G401 (cell line): Measurements from ENCODE around the gene SSRP1. TPM values are rescaled to one million over a fixed set of nuclear protein-coding genes. Genes with fewer than 3 reads are reported as not detected.

ENCODE experiments used
- DNase-seq: peaks from one replicate; pipeline ENCODE4 v3.0.0-alpha.2; 2015; ENCODE audit warnings: low spot score
- in situ Hi-C: cut with HindIII; loops from 2 replicates; pipeline ENCODE4 v1.10.0; 2016; ENCODE audit warnings: low sequenced_read_pairs, mixed read lengths
- total RNA-seq: library from RNA; depleted of rRNA; stranded (reverse); fragments of >200 nt; shearing (Covaris generic); gene quantifications from 2 replicates; pipeline ENCODE4 v1.2.3, GENCODE V29; 2014; rRNA removed

SSRP1 gene, protein sequence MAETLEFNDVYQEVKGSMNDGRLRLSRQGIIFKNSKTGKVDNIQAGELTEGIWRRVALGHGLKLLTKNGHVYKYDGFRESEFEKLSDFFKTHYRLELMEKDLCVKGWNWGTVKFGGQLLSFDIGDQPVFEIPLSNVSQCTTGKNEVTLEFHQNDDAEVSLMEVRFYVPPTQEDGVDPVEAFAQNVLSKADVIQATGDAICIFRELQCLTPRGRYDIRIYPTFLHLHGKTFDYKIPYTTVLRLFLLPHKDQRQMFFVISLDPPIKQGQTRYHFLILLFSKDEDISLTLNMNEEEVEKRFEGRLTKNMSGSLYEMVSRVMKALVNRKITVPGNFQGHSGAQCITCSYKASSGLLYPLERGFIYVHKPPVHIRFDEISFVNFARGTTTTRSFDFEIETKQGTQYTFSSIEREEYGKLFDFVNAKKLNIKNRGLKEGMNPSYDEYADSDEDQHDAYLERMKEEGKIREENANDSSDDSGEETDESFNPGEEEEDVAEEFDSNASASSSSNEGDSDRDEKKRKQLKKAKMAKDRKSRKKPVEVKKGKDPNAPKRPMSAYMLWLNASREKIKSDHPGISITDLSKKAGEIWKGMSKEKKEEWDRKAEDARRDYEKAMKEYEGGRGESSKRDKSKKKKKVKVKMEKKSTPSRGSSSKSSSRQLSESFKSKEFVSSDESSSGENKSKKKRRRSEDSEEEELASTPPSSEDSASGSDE
- 194 and 208 TPM in 2 replicates for total RNA-seq

DNA sequence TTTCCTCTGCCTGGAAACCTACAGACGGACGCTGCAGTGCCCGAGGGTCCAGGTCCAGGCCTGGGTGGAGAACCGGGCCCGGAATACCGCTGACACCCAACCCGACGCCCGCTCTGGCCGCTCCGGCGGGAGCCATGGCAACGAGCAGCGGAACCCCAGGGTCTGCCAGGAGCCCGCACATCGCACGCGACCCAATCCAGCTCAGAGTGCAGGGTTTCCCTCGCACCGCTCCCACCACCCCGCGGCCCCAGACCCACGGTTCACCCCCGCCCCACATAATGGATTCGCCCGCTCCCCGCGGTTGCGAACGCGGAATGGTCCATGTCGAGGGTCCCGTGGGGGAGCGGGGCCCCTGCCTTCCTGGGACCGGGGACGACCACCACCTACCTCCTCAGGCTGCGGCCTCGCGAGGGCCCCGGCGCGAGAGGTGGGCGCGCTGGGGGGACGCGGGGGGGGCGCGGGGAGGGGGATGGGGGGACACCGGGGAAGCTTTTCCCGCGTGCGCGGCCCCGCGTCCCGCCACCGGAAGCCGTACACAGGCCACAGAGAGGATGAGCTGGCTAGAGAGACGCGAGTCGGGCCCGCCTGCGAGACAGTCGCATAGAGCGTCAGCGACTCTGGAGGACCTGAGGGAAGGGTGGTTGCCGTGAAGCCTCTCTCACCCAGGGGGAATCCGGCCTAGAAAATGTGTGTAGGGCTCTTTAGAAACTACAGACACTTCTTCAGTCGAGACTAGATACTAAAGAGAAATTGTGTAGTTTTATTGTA is at the start of gene SSRP1:
Gene SSRP1 (minus strand): TSS at position 550 of the 768 bp plus-strand sequence. CDS start 771 bp downstream, outside the sequence.
- in situ Hi-C loops: no loop called here
- peak; percentile 93 for DNase-seq

DNA sequence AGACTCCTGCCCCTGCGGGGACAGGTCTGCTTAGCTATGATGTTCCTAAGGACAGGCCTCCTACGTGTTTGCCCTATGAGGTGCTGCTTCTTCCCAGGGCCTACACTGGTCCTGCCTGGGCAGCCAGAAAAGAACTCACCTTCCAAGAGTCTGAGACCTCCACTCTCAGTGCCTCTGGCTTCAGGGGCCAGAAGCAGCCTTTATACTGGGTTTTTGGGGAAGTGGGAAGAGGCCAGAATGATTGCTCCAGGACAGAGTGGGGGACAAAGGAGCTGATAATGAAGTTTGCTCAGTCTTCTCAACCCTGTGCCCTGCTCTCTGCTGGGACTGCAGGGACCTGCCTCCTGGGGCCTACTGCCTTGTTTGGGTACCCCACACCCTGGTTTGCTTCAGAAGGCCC is 45.3 kb upstream of the SSRP1 start, which contains the start of gene PRG3:
Gene PRG3 (minus strand): TSS at position 176 of the 400 bp plus-strand sequence. CDS start 442 bp downstream, outside the sequence.
- in situ Hi-C loops: no loop called here
- DNase-seq: no peak

DNA sequence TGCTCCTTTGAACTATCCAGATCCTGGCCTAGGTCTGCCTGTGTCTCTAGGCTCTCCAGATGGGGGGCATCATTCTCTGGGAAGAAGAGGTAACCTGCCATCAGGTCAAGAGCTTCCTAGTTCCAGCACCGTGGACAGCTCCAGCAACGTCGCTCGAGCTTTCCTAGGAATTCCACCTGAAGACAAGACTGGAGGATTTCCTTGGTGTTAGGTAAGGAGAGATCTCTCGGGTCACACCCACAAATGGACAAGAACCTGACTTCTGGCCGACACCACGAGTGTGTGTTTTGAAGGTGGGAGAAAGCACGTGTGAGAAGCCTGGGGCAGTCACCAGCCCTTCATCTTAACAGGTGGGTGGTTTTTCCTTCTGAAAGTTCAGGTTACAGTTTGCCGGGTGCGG is 44.0 kb upstream of the SSRP1 start:
- no peak for DNase-seq
- in situ Hi-C loops: no loop called here

DNA sequence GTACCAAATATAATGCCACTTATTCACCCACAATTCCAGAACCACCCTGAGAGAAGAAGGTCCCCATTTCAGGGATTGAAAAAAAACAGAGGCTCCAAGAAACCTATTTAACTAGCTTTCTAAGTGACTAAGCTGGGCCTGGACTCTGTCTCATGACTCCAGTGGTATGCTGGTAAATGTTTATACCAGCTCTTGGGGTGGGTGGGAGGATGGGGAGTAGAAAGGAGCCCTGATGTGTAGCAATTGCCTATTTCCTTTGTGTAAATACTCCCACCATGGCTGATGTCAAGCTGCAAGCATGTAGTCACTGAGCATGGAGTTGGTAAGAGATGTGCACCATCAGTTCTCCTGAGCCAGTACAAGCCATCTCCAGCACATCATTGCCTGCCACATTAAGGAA is 42.5 kb upstream of the SSRP1 start:
- DNase-seq: no peak
- in situ Hi-C loops: no loop called here

DNA sequence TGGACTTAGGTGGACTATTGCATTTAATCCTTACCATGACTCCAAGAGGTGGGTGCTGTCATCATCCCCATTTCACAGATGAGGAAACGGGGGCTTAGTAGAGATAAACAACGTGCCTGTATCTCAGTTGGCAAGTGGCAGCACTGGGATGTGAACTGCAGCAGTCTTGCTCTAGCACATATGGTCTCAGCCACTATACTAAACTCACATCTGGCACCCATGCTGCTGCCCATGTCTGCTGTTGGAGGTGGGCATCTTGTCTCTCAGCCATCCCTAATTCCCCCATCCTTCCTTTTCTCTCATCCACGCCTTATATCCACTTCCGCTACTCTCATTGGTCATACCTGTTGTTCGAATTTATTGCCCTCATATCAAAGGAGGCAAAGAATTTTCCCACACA is 41.4 kb upstream of the SSRP1 start:
- in situ Hi-C loops: no loop called here
- no peak for DNase-seq

DNA sequence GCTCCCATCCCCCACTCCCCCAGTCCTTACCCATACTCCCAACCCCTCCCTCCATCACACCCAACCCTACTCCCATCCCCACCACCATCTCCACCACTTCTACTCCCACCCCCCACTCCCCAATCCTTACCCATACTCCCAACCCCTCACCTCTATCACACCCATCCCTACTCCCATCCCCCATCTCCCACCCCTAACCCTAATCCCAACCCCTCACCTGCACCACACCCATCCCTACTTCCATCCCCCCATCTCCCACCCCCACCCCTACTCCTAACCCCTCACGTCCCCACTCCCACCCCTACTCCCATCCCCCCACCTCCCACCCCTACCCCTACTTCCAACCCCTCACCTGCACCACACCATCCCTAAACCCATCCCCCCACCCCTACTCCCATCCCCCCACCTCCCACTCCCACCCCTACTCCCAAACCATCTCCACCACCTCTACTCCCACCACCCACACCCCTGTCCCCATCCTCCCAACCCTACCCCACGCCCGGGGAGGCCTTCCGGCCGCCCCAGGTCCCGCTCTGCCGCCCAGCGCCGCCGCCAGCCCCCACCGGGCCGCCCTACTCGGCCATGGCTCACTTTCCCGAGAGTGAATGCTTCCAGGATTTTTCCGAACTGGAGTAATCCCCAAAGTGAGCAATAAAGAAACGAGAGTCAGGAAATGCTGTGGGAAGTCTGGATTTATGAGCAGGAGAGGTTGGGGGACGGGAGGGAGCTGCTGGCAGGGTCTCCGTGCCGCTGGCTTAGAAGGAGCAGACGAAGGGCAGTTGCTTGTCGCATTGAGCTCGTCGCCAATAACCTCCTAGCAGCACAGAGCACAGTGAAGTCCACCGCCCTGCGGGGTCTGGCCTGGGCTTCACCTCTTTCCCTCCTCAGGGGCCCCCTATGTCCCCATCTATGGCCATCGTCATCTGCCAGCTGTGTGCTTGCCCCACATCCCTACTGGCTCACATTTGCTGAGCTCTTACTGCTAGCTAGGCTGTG is 40.7 kb upstream of the SSRP1 start:
- in situ Hi-C loops: no loop called here
- no peak for DNase-seq

DNA sequence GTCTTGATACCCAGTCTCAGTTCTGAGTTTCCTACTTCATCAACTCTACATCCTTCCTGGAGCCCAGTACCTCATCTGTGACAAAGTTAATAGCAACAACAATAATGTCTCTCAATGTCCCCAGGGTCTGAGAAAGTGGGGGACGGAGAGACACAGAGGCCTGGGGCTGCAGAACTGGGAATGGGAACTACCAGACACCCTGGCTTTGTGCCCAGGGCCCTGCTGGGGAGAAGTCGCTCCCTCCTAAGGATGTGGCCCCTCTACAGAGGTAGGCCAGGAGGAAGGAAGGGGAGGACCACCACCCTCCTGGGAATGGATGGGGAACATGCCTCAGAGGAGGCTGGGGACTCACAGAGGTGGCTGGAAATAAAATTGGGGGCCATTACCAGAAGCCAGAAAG is 39.8 kb upstream of the SSRP1 start:
- in situ Hi-C loops: no loop called here
- no peak for DNase-seq

DNA sequence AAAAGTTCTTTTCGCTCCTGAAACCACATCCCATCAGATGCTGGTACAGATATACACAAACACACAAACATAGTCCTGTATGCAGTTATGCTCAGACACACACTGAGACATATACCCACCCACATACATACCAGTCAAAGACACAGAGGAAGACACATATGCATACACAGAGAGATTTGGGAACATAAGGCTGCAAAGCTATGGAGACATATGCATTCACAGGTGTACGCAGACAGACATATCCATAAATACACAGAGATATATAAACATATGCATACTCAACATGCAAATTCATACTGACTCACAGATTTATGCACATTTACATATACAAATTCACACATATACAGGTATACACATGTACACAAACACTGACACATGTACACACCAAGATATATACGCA is 39.3 kb upstream of the SSRP1 start:
- in situ Hi-C loops: no loop called here
- no peak for DNase-seq

DNA sequence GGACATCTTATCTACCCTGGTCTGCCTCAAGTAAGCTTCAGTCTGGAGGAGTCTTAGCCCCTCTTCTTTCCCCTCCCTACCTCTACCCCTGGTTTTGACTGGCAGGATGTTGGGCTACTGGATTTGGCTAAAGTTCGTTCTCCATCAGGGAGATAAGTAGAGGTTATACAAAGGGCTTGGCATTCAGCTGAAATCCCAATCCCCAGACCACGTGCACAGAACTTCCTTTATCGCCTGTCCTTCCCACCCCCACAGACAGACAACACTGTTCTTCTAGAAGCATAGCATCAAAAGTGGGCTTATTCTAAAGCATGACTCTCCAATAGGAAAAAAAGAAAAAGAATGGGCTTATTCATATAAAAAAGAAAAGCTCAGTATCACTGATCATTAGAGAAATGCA is 37.5 kb upstream of the SSRP1 start:
- in situ Hi-C loops: no loop called here
- DNase-seq: no peak

DNA sequence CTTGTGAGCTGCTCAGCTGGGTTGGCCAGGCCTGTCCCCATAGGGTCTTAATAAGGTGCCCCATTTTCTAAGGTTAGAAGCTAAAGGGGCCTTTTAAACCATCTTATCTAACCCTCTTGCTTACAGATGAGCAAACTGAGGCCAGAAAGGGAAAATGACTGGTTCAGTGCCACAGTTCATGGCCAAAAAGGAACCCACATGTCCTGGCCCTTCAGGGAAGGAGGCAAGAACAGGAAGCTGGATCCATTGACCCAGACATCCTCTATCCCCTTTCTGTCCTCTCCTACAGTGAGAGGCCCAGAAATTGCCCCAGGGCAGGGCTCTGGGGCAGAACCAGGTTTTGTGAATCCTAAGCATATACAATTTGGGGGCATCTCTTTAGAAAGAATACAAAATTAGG is 35.2 kb upstream of the SSRP1 start:
- no peak for DNase-seq
- in situ Hi-C loops: no loop called here

DNA sequence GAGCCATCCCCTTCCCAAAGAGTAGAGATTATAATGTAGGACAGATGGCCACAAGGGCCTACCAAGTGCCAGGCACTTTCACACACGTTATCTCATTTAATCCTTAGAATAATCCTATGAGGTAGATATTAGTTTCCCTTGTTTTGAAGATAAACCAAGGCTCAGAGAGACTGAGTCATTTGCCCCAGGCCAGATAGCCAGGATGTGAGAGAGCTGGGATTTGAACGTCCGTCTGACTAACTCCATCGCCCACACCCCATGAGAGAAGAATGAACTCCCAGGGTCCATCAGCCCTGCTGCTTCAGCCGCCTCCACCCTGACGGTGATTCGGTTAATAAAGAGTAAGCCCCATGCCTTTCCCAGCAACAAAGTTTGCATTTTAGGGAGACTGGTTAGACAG is 34.6 kb upstream of the SSRP1 start:
- no peak for DNase-seq
- in situ Hi-C loops: no loop called here

DNA sequence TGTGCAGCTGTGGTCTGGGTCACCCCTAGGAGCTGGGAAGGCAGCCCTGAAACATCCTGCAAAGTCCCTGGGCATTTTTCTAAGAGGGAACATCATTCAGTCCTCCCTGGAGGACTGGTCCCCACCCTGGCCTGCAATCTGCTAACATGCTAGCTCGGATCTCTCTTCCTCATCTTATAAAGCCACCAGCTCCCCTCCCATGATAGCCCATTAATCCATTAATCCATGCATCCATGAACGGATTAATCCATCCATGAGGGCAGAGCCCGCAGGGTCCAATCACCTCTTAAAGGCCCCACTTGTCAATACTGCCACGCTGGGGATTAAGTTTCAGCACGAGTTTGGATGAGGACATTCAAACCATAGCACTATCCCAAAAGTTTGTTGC is 33.1 kb upstream of the SSRP1 start:
- DNase-seq: no peak
- in situ Hi-C loops: no loop called here

DNA sequence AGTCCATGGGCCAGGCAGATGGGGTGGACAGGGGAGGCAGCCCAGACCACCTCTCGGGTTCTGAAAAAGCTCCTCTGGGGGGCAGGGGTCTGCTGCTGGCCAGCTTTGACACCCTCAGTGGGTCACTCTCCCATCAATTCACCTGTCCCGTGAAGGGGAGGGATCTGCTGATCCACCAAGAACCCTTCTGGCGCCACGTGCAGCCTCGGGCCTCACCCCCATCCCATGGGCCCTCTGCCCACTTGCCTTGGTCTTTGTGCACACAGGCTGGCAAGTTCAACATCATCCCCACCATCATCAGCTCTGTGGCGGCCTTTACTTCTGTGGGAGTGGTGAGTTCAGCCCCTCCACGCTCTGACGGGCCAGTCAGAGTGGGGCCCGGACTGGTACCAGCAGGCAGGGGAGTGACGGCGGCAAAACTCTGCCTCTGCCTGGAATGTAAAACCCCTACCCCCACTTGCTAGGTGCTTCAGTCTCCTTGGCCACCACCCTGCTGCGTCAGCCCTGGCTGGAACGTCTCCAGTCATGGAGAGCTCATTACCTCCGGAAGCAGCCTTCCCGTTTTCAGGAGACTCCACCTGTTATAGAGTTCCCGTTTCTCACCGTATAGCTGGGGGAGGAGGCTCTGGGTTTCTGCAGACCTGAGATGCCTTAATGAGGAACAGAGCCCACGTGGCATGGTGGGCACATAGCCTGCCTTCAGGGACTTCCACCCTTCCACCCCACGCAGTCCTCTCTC is 32.6 kb upstream of the SSRP1 start:
- in situ Hi-C loops: no loop called here

DNA sequence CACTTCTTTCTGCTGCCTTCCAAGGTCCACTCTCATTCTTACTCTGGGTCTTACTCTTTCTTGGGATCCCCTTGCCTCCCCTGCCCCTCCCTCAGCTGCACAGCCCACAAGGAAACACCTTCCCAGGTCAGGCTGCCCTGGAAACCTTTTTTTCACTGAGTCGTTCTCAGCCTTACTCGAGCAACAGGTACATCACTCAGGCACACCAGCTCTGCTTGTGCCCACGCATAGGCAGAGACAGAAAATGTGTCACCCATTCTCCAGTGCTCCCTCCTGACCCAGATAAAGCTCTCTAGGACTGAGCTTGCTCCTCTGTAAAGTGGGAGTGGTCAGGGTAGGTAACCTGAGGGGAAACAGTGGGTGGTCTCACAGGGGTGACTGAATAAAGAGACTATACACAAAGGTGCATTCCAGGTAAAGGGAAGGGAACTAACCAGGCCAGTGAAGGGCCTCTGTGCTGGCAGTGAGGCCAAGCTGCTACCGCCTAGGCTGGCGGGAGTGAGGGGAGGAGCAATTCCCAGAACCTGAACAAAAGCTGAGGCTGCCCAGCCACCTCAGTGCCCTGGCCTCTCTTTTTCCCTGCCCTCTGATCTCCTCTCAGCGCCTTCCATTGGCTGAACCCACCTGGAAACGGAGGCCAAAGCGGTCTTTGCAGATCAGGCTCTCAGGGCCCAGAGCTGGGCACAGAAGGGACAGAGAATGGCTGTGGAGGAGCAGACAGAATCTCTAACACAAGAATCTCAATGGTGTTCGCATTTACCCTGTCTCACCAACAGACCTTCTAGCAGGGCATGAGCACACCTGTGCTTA is 29.4 kb upstream of the SSRP1 start:
- in situ Hi-C loops: no loop called here
- no peak for DNase-seq

More for the DNA sequence above, 32.6 kb upstream of the SSRP1 start:
- DNase-seq: no peak

DNA sequence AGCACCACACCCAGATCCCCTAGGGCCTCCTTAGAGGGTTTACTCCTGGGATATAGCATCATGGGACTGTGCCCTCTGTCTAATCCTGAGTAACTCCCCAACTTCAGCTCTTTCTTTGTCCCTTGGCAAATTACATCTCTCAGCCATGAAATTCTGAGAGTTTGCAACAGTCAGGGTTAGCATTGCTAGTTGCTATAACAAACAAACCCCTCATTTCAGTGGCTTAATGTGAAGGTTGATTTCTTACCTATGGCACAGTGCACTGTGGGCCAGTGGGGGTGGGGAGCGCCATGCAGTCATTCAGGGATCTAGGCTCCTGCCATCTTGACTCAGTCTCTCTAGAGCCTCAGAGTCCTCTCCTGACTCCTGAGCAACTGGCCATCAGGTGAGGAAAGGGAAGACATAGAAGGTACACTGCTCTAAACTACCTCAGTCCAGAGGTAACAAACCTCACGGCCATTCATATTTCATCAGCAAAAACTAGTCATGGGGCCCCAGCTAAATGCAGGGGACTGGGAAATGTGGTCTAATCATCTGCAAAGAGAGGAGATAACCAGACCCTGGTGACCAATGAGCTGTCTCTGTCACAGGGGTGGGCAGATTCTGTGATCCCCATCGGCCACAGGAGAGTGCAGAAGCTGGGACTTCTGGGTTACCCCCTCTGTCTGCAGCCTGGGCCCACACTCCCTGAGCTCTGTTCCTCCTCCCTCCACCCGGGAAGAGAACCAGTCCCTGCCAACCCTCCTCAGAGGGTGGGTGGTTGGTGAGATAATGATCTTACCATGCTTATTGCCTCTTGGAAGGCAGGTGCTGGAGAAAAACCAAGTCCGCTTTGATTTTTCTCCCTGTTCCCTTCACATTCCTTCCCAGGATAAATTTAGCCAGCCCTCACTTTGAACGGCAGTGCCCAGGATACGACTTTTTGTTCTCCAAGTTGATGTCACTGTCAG is 27.7 kb upstream of the SSRP1 start:
- in situ Hi-C loops: no loop called here
- DNase-seq: no peak

DNA sequence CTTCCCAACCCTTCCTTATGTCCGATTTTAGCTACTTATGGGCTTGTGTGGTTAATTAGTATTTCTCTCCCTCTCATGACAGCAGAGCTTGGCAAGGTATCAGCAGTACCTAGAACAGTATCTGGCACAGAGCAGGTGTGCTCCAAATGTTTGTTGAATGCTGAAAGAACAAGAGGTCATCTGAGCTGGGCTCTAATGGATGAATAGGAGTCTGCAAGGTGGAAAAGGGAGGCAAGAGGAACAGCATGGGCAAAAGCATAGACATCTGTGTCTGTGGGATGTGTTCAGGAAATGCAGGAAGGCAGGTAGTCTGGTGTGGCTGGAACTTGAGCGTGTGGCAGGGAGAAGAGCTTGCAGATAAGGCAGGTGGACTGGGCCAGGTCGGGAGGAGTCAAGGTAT is 26.2 kb upstream of the SSRP1 start:
- no peak for DNase-seq

More for the DNA sequence above, 26.2 kb upstream of the SSRP1 start:
- in situ Hi-C loops: no loop called here
